ENCODE results near the gene CYS1.

- no peak for TF ChIP-seq POLR2A (IDR thresholded peaks at IDR 0.05; ENCODE audit: low read depth, low read length)
- TF ChIP-seq, protein P1, sequence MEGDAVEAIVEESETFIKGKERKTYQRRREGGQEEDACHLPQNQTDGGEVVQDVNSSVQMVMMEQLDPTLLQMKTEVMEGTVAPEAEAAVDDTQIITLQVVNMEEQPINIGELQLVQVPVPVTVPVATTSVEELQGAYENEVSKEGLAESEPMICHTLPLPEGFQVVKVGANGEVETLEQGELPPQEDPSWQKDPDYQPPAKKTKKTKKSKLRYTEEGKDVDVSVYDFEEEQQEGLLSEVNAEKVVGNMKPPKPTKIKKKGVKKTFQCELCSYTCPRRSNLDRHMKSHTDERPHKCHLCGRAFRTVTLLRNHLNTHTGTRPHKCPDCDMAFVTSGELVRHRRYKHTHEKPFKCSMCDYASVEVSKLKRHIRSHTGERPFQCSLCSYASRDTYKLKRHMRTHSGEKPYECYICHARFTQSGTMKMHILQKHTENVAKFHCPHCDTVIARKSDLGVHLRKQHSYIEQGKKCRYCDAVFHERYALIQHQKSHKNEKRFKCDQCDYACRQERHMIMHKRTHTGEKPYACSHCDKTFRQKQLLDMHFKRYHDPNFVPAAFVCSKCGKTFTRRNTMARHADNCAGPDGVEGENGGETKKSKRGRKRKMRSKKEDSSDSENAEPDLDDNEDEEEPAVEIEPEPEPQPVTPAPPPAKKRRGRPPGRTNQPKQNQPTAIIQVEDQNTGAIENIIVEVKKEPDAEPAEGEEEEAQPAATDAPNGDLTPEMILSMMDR (IDR thresholded peaks at IDR 0.05; ENCODE audit: extremely low read depth in 1 of 2, insufficient read depth in 1 of 2, low read depth in 1 of 2, low read length in 2 of 2), result peak; percentile 87 to 95
- no peak for TF ChIP-seq EZH2 (IDR thresholded peaks at IDR 0.05; ENCODE audit: borderline replicate concordance, low read depth, low read length, severe bottlenecking)
- TF ChIP-seq POLR2AphosphoS5 (IDR thresholded peaks at IDR 0.05; ENCODE audit: insufficient read depth, low read depth, low read length), result no peak
- no peak for TF ChIP-seq FOS (IDR thresholded peaks at IDR 0.05; ENCODE audit: borderline replicate concordance, insufficient read depth, low read length)
- TF ChIP-seq JUN (IDR thresholded peaks at IDR 0.05; ENCODE audit: borderline replicate concordance, insufficient read depth, insufficient read length, low read depth), result no peak
- no peak for TF ChIP-seq MAX (IDR thresholded peaks at IDR 0.05; ENCODE audit: insufficient read depth, insufficient read length)
- TF ChIP-seq GATA2 (IDR thresholded peaks at IDR 0.05; ENCODE audit: insufficient read depth, insufficient read length, low read depth, low read length), result no peak
Measured at GRCh38 chr2:10097352-10098148, 17.3 kb upstream of the CYS1 start.

Measured in endothelial cell of umbilical vein (primary cell).